NCI-H82 treated with DMSO at 0.1 percent for 48 hours (cell line): Measurements from ENCODE around the gene RCE1.
"Not testable (repeated sequence)": the region's sequence is repeated elsewhere in the genome, so short reads cannot be mapped to it uniquely, and the experiment has no call there.

ENCODE experiments used
- DNase-seq: peaks from one replicate; lab custom pipeline; 2025; ENCODE audit not compliant: unreplicated experiment; lab: John Stamatoyannopoulos, UW

Gene RCE1, protein sequence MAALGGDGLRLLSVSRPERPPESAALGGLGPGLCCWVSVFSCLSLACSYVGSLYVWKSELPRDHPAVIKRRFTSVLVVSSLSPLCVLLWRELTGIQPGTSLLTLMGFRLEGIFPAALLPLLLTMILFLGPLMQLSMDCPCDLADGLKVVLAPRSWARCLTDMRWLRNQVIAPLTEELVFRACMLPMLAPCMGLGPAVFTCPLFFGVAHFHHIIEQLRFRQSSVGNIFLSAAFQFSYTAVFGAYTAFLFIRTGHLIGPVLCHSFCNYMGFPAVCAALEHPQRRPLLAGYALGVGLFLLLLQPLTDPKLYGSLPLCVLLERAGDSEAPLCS

DNA sequence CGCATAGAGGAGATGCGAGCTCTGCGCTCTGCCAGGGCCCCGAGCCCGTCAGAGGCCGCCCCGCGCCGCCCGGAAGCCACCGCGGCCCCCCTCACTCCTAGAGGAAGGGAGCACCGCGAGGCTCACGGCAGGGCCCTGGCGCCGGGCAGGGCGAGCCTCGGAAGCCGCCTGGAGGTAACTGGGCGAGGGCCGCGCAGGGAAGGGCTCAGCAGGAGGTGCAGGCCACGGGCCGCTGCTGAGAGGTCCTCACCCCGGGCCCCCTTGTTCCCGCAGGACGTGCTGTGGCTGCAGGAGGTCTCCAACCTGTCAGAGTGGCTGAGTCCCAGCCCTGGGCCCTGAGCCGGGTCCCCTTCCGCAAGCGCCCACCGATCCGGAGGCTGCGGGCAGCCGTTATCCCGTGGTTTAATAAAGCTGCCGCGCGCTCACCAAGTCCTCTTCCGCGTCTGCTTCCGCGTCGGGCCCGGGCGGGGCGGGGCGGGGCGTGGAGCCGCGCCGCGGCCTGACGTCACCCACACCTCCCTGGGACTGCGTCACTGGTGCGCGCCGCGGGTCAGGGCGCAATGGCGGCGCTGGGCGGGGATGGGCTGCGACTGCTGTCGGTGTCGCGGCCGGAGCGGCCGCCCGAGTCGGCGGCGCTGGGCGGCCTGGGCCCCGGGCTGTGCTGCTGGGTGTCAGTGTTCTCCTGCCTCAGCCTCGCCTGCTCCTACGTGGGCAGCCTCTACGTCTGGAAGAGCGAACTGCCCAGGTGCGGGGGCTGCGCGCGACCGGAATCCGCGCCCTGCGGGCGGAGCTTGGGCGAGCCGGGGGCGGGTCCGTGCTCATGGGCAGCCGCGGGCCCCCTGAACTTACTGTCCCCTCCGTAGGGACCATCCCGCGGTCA is at the start of gene RCE1:
Gene RCE1, plus strand, starts transcription at position 546 of the 880 bp plus-strand sequence. Its CDS starts 15 bp downstream, at position 561.
- DNase-seq, result peak; percentile 21

DNA sequence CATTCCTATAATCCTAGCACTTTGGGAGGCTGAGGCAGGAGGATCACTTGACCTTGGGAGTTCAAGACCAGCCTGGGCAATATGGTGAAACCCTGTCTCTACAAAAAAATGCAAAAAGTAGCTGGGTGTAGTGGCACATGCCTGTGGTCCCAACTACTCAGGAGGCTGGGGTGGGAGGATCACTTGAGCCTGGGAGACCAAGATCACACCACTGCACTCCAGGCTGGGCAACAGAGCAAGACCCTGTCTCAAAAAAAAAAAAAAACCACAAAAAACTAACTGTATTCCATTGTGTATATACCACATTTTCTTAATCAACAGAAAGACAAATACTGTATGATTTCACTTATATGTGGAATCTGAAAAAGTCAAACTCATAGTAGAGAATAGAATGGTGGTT is 43.4 kb upstream of the RCE1 start:
- not testable (repeated sequence) for DNase-seq

DNA sequence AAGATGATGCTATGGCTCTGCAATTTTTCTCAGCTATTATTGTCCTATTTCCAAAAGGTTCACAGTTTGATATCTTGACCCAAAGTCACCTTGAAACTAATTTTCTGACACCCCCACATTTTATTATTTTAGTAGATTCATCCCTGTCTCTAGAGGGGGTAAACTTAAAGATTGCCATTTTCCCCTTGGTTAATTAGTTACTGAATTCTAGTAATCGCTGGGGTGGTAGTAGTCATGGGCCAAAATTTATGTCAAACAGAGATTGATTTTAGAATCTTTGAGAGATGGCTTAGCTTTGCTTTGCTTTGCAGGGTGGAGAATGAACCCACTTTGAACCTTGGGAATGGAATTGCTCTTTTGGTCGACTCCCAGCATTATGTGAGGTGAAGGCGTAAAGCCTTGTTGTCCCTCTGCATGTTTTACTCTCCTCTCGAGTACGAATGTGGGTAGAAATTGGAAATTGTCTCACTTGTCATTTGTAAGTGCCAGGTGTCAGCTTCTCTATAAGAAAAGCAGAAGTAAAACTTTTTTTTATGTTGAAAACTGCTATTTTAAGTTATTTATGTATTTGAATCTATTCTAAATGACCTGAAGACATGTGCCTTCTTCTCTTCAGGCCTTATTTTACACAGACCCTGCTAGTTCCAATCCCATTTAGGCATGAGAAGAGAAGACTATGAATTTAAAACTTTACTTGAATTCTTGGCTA is 42.4 kb upstream of the RCE1 start:
- DNase-seq, result no peak

DNA sequence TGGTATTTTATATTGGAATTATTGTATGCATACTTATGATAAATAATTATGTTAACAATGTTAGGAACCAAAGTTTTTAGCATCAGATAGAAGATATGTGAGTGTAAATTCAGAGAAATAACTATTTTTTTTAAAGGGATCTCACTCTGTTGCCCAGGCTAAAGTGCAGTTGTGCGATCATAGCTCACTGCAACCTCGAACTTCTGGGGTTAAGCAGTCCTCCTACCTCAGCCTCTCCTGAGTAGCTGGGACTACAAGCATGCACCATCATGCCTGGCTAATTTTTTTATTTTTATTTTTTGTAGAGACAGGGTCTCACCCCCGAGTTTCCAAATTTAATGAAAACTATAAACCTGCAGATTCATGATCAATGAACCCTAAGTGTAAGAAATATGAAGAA is 33.6 kb upstream of the RCE1 start:
- DNase-seq, result no peak

DNA sequence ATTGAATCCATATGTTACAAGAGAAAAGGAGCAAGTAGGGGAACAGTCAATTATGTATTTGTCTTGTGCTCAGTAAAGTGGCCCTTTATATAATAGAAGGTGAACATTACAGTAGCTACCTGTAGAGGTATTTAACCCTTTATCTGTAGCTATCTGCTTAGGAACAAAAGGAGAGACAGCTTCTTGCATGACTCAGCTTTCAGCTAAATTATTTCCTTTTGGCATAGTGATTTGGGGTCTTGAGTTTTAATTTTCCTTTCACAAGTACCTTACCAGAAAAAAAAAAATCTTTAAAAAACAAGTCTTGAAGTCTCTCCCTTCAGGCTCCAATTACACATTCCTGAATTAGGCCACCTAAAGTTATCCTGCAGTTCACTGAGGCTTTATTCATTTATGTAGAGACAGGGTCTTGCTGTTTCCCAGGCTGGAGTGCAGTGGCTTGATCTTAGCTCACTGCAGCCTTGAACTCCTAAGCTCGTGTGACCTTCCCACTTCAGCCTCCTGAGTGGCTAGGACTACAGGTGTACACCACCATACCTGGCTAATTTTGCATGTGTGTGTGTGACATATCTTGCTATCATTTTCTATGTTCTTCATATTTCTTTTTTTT is 32.6 kb upstream of the RCE1 start:
- no peak for DNase-seq

DNA sequence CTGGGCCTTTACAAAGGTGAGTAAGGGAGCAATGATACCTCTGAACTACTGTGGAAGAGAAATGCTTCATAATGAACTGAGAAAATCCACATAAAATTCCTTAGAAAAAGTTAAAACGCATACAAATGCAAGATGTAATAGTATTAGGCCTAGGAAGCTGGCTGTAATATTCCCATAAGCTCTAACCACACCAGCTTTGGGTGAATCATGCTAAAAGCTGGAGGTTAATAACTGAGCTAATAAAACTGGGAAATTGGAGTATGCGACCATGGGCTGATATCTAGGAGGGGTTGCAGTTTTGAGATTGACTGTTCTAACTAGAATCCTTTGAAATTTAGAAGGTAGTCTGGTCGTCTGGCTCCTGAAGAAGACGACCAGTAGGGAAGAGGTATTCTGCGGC is 28.6 kb upstream of the RCE1 start:
- DNase-seq, result no peak

DNA sequence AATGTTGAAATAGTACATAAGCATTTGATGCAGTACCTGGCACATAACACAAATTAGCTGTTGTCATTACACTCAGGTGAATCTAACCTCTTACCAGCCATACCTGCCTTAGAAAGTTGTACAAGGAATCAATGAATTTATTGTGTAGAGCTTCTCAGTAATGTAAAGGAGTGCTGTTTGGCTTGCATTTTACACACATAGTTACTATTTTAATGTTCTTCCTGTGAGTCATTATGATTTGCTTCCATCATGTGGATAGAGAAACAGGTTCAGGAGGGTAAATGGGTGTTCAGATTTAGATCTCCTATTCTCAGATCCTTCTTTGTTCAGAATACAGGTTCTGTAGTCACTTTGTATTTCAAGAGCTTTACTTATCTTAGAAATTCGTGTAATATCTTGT is 27.6 kb upstream of the RCE1 start:
- no peak for DNase-seq

DNA sequence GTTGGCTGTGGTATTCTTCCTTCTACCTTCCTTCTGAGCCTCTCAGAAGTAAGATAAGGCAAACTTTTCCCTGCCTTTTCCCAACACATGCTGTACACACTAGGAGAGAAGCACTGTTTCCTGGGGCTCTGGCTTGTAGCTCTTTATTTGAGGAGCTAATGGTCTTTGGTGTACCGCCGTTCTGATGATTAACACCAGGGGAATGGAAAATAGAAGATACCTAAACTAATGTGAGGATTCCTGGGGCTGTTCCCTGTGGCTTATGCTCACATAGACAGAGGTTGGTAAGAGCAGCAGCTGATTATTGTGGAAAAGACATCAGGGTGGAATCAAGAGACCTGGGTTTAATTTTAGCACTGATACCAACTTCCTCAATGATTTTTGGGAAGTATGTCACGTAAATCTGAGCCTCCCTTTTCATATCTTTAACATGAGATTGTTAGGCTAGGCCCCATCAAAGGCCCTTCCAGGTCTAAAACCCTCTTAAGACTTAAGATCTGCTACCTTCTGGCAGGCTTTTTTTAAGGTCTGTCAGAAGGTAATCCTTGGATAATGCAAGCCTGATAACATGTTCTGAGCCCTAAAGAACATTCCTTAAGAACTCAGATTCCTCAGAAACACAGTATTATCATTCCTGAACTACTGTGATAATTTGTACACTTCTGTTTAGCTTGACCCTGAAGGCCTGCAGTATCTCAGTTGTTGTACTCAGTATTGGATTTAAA is 24.8 kb upstream of the RCE1 start:
- DNase-seq, result peak; percentile 62

DNA sequence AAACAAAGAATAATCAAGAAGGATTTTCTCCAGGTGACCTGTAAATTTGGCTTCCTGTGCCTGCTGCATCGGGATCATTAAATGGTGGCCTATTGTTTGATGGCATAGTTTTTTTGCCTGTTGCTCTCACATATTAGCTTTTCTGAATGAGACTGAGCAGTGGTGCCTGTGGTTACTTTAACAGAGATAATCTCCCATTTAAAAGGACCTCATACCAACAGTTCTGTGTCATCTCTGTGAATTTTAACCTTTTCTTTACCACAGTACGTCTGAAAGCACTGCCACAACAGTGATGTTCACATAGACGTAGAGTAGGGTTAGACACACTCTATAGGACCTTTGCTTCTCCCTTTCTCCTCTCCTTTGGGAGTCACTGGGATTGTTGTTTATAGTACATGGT is 22.9 kb upstream of the RCE1 start:
- no peak for DNase-seq

DNA sequence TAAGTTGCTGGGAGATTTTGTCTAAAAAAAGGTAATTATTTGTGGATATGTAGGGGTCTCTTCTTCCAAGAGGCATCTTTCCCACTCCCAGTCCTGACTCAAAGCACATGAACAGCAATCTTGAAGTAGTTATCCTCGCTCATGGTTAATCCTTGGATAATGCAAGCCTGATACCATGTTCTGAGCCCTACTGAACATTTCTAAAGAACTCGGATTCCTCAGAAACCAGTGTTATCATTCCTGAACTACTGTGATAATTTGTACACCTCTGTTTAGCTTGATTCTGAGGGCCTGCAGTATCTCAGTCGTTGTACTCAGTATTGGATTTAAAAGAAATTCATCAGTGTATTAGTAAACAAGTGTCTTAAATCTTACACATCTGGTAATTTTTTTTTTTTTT is 22.3 kb upstream of the RCE1 start:
- DNase-seq, result peak; percentile 3

DNA sequence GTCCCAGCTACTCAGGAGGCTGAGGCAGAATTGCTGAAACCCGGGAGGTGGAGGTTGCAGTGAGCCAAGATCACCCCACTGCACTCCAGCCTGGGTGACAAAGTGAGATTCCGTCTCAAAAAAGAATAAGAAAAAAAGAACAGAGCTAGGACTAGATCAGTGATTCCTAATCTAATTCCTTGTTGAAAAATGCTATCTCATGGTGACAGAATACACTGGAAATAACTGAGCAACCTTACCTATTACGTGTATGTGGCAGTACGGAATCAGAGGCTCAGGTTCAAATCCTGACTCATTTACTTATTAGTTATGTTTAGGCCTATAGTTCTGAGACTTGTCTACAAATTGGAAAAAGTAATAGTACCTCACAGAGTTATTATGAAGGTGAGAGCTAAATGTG is 19.5 kb upstream of the RCE1 start:
- DNase-seq, result no peak

DNA sequence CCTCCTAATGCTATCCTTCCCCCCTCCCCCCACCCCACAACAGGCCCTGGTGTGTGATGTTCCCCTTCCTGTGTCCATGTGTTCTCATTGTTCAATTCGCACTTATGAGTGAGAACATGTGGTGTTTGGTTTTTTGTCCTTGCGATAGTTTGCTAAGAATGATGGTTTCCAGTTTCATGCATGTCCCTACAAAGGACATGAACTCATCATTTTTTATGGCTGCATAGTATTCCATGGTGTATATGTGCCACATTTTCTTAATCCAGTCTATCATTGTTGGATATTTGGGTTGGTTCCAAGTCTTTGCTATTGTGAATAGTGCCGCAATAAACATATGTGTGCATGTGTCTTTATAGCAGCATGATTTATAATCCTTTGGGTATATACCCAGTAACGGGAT is 18.7 kb upstream of the RCE1 start:
- DNase-seq, result not testable (repeated sequence)

DNA sequence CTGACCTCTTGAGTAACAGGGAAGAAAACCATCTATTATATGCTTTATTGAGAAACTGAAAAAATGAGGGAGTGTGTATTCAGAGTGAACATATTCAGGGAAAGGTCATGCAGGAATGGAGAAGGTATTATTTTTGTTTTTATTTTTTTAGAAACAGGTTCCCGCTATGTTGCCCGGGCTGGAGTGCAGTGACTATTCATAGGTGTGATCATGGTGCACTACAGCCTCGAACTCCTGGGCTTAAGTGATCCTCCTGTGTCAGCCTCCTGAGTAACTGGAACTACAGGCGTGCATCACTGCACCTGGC is 8.7 kb upstream of the RCE1 start:
- DNase-seq, result no peak

DNA sequence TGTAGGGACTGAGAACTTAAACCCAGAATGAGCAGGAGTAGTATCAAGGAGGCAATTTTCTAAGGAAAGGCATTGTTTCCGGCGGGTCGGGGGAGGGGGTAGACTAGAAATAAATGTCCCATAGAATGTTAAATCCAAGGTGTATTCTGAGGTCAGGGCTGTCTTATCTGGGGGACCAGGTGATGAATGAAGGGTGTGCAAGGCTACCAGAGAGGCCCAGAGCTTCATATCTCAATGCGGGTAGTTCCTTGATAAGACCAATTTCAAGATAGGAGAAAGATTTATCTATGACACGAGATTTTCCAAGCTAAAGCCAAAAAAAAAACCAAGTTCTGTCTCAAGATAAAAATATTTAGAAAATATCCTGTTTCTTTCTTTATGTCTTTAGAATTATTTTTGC is 8.3 kb upstream of the RCE1 start:
- no peak for DNase-seq

DNA sequence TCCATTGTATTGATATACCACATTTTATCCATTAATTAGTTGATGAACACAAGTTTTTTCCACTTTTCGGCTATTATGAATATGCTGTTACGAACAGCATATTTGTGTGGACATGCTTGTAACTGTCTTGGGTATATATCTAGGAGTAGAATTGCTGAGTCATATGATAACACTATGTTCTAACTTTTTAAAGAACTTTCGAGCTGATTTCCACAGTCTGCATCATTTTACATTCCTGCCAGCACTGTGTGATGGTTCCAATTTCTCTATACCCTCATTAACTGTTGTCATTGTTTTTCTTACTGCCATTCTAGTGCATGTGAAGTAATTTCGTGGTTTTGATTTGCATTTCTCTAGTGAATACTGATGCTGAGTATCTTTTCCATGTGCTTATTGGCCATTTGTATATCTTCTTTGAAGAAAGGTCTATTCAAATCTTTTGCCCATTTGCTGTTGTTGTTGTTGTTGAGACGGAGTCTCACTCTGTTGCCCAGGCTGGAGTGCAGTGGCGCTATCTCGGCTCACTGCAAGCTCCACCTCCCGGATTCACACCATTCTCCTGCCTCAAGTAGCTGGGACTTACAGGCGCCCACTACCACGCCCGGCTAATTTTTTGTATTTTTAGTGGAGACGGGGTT is 7.4 kb upstream of the RCE1 start:
- DNase-seq, result no peak

DNA sequence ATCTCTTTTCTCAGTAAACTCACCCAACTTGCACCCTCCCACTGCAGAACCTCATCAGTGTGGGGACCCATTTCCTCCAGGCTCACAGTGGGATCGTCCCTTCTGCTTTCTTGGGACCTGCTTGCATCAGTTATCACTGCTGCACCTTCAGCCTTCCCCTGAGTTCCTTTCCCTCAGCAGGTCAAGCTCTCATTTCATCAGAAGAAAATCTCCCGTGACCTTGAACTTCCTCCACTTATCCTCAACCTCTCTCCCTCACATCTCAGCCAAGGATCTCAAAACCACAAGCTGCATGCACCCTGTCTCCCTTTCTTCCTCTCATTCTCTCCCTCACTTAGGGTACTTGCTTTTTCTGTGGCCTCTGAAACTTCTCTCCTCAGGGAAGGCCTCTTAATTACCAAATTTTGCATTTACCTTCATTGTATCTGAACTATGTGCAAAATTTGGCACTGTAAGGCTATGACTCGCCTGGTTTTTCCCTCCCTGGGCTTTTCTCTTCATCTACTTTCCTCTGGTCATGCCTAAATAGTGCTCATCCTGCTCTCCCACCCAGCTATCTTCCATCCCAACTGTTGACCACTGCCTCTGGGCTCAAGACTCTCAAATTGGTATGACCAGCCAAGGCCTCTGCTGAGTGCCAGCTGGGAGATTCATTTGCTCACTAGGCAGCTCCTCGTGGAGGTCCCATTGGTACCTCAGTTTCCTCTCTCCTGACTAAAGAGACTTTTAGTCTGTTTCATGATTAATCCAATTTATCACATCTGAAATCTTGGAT is 2.7 kb upstream of the RCE1 start:
- no peak for DNase-seq

DNA sequence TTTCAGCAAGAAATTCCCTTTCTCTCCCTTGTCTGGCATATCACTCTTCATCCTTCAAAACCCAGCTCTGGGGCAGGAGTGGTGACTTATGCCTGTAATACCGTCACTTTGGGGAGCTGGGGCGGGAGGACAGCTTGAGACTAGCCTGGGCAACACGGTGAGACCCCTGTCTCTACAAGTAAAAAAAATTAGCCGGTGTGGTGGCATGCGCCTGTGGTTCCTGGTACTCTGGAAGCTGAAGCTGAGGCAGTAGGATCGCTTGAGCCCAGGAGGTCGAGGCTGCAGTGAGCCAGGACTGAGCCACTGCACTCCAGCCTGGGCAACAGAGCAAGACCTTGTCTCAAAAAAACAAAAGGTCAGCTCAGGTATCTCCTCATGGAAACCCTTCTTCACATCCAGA is 1.4 kb upstream of the RCE1 start:
- DNase-seq, result no peak

DNA sequence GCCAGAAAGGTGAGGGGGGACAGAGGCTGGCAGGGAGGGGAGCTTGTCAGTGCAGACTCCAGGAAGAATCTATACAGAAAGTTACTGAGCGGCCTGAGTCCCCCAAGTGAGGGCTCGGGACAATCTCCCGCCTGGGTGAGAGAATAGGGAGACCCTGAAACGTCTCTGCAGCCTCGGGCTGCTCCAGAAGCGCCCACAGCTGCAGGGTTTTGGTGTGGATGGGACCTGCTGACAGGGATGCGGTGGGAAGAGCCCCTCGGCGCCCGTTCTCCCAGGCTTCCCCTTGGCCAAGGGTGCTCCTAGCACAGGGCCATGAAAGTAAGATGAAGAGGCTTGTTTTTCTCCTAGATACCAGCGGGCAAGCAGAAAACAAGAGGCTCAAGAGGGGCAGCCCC is 743 bp upstream of the RCE1 start:
- DNase-seq, result no peak

DNA sequence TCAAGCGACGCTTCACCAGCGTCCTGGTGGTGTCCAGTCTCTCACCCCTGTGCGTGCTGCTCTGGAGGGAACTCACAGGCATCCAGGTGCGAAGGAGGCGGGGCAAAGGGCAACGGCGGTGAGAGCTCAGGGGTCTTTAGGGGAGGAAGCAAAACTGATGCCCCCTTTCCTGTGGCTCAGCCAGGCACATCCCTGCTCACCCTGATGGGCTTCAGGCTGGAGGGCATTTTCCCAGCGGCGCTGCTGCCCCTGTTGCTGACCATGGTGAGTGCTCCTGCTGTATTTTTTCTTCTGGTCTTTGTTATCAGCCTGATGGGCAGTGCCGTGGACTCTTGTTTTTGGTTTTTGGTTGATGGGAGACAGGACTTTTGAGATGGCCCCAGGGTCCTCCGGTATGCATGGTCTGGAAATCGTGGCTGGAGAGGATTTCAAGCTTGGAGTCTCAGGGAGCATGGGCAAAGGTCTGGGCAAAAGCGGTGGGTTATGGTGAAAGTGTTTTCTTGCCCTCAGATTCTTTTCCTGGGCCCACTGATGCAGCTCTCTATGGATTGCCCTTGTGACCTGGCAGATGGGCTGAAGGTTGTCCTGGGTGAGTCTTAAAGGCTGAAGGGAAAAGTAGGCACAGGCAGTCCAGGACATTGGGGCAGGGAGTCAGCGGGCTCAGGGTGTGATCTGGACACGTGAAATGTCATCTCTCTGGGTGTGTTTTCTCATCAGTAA is 695 bp downstream of the RCE1 start:
- DNase-seq, result no peak
